SW 1271 (cell line): Measurements from ENCODE around the gene CLIP3.
A peak's percentile ranks its signal among the peaks of the same experiment; 100 is the strongest.
"Not testable (repeated sequence)": the region's sequence is repeated elsewhere in the genome, so short reads cannot be mapped to it uniquely, and the experiment has no call there.

Experiments used
- DNase-seq, 2 experiments: peaks; one replicate each; lab custom pipeline; 2025; lab: John Stamatoyannopoulos, UW

The CLIP3 gene

GRCh38 chr19:36008336-36008978 lies 24.2 kb downstream of the CLIP3 start, which contains the start of gene SYNE4:
SYNE4 (minus strand) TSS chr19:36008813; CDS start chr19:36008681, 132 bp downstream.
- DNase-seq = no peak

GRCh38 chr19:36006955-36007354 lies 25.7 kb downstream of the CLIP3 start:
- DNase-seq = no peak

- no peak for DNase-seq
These were observed 29.4 kb downstream of the CLIP3 start for GRCh38 chr19:36003284-36003683.

GRCh38 chr19:36001605-36002004 lies 31.1 kb downstream of the CLIP3 start:
- DNase-seq = no peak

- no peak for DNase-seq
These were observed 35.9 kb downstream of the CLIP3 start for GRCh38 chr19:35996777-35997176.

- peak; percentile 43 to 84 for DNase-seq
These were observed 37.4 kb downstream of the CLIP3 start, which contains the start of gene SDHAF1 for GRCh38 chr19:35995048-35995993. SDHAF1 (plus strand) TSS chr19:35995188; CDS start chr19:35995275, 87 bp downstream.

GRCh38 chr19:35993923-35994598 lies 38.6 kb downstream of the CLIP3 start:
- no peak for DNase-seq

GRCh38 chr19:35992907-35993765 lies 39.5 kb downstream of the CLIP3 start:
- DNase-seq = no peak

GRCh38 chr19:35991731-35992450 lies 40.8 kb downstream of the CLIP3 start:
- no peak for DNase-seq

- DNase-seq = no peak
These were observed 41.6 kb downstream of the CLIP3 start for GRCh38 chr19:35990771-35991730.

- no peak for DNase-seq
These were observed 42.5 kb downstream of the CLIP3 start for GRCh38 chr19:35990156-35990555.

GRCh38 chr19:35988824-35989223 lies 43.8 kb downstream of the CLIP3 start:
- no peak for DNase-seq

- no peak for DNase-seq
These were observed 45.1 kb downstream of the CLIP3 start for GRCh38 chr19:35987571-35987896.

GRCh38 chr19:35986664-35987570 lies 45.8 kb downstream of the CLIP3 start:
- DNase-seq = no peak

- DNase-seq = no peak
These were observed 46.6 kb downstream of the CLIP3 start for GRCh38 chr19:35986111-35986510.

GRCh38 chr19:35983177-35983576 lies 49.5 kb downstream of the CLIP3 start:
- no peak for DNase-seq

GRCh38 chr19:35980997-35981396 lies 51.7 kb downstream of the CLIP3 start:
- DNase-seq = not testable (repeated sequence)

GRCh38 chr19:35978832-35979365 lies 53.8 kb downstream of the CLIP3 start:
- DNase-seq = no peak
